HepG2 (cell line): ENCODE results near the gene RPL36. TPM values are rescaled to one million over a fixed set of nuclear protein-coding genes. Genes with fewer than 3 reads are reported as not detected.

Source experiments
- ELF4 ChIP-seq: sonication (generic); formaldehyde crosslinking; IDR thresholded peaks from 2 replicates; pipeline ENCODE4 v1.5.0; 2020; ENCODE audit warnings: missing genetic modification reagents, mild to moderate bottlenecking, moderate library complexity, borderline replicate concordance
- ELK4 ChIP-seq: sonication (generic); formaldehyde crosslinking; IDR thresholded peaks from 2 replicates; pipeline ENCODE4 v1.9.0; 2021; ENCODE audit warnings: missing genetic modification reagents, borderline replicate concordance
- EZH2 ChIP-seq: conservative IDR thresholded peaks from 2 replicates; pipeline ENCODE4 v1.6.1; 2012; ENCODE audit warnings: mild to moderate bottlenecking, low read depth, low read length, moderate library complexity
- FOXK2 ChIP-seq: fragments of 450-650 bp; IDR thresholded peaks from 2 replicates; pipeline ENCODE4 v1.6.1; 2016
- HOXD1 ChIP-seq: sonication (generic); formaldehyde crosslinking; IDR thresholded peaks from 2 replicates; pipeline ENCODE4 v1.5.0; 2020; ENCODE audit warnings: missing genetic modification reagents
- IKZF4 ChIP-seq: sonication (generic); formaldehyde crosslinking; IDR thresholded peaks from 2 replicates; pipeline ENCODE4 v1.5.1; 2020; ENCODE audit warnings: borderline replicate concordance, mild to moderate bottlenecking, low read depth, missing genetic modification reagents; ENCODE audit errors: not compliant biosample characterization
- MYNN ChIP-seq: sonication (generic); formaldehyde crosslinking; IDR thresholded peaks from 2 replicates; pipeline ENCODE4 v1.4.0; 2020; ENCODE audit warnings: mild to moderate bottlenecking, low read depth, missing genetic modification reagents
- NFATC3 ChIP-seq: sonication (generic); formaldehyde crosslinking; IDR thresholded peaks from 2 replicates; pipeline ENCODE4 v1.5.1; 2020; ENCODE audit warnings: mild to moderate bottlenecking, missing genetic modification reagents
- NFRKB ChIP-seq: fragments of 450-650 bp; IDR thresholded peaks from 2 replicates; pipeline ENCODE4 v1.6.1; 2017
- NR2F6 ChIP-seq, 2 experiments: IDR thresholded peaks; 2 replicates each; pipeline ENCODE4 v1.6.1; 2016; ENCODE audit warnings: antibody characterized with exemption in 1 of 2, mild to moderate bottlenecking in 1 of 2
- POLR2AphosphoS2 ChIP-seq: IDR thresholded peaks from 2 replicates; pipeline ENCODE4 v1.6.1; 2011; ENCODE audit warnings: low read depth, low read length, improper control_type of control experiment
- ZBTB39 ChIP-seq: sonication (generic); formaldehyde crosslinking; IDR thresholded peaks from 2 replicates; pipeline ENCODE4 v1.5.0; 2020; ENCODE audit warnings: missing genetic modification reagents
- ZNF136 ChIP-seq: sonication (generic); formaldehyde crosslinking; IDR thresholded peaks from 2 replicates; pipeline ENCODE4 v1.8.1; 2022; ENCODE audit warnings: low read depth, mild to moderate bottlenecking, moderate library complexity, missing genetic modification reagents
- ZNF275 ChIP-seq: sonication (generic); formaldehyde crosslinking; IDR thresholded peaks from 2 replicates; pipeline ENCODE4 v1.8.0; 2022; ENCODE audit warnings: missing genetic modification reagents, mild to moderate bottlenecking, inconsistent platforms, borderline replicate concordance
- ZNF329 ChIP-seq: sonication (generic); formaldehyde crosslinking; IDR thresholded peaks from 2 replicates; pipeline ENCODE4 v1.9.0; 2021; ENCODE audit warnings: low read depth, mild to moderate bottlenecking, missing genetic modification reagents
- ZNF430 ChIP-seq: sonication (generic); formaldehyde crosslinking; IDR thresholded peaks from 2 replicates; pipeline ENCODE4 v1.9.0; 2021; ENCODE audit warnings: mild to moderate bottlenecking, missing genetic modification reagents
- ZSCAN30 ChIP-seq: sonication (generic); formaldehyde crosslinking; IDR thresholded peaks from 2 replicates; pipeline ENCODE4 v1.5.0; 2020; ENCODE audit warnings: mild to moderate bottlenecking, missing genetic modification reagents
- polyA plus RNA-seq, 8 experiments: library from polyadenylated mRNA; depleted of rRNA in 3 of 8; stranded (reverse) in 7 of 8; unstranded in 1 of 8; fragments of >200 nt; fragmentation: Illumina TruSeq in 4 of 8; extraction: Trizol in 4 of 8; gene quantifications; 2 replicates each; pipeline versions ENCODE4 v1.2.1 to v1.2.3, GENCODE V29; 2011 to 2016; ENCODE audit warnings: low read depth in 4 of 8, missing spikeins in 1 of 8, mixed read lengths in 1 of 8; ENCODE audit not compliant: insufficient read depth in 1 of 8
- total RNA-seq, 5 experiments: library from RNA; depleted of rRNA; stranded (reverse); fragments of >200 nt; fragmentation: Illumina TruSeq; extraction: Trizol; gene quantifications; 2 replicates each; pipeline ENCODE4 v1.2.3, GENCODE V29; 2016; ENCODE audit warnings: low read depth in 1 of 5
- TF ChIP-seq, protein P1 (sequence below): sonication (generic); formaldehyde crosslinking; IDR thresholded peaks from 2 replicates; pipeline ENCODE4 v1.8.0; 2022; ENCODE audit warnings: missing genetic modification reagents, mild to moderate bottlenecking, moderate library complexity, borderline replicate concordance
- TF ChIP-seq, protein P2 (sequence below): sonication (generic); formaldehyde crosslinking; IDR thresholded peaks from 2 replicates; pipeline ENCODE4 v1.8.1; 2023; ENCODE audit warnings: mild to moderate bottlenecking, missing genetic modification reagents
- TF ChIP-seq, protein P3 (sequence below): IDR thresholded peaks from 2 replicates; pipeline ENCODE4 v1.6.1; 2016; ENCODE audit warnings: missing genetic modification reagents, missing compliant biosample characterization

Gene RPL36
- total and polyA plus RNA-seq, 2 of the 13 experiments (the other 11 are each of a cell fraction or from before 2014, with no cell fraction given), result 706 to 740 TPM

- TF ChIP-seq ZSCAN30 (CRISPR knock-in tag) (0 out of 2 replicates have a peak, but pooled peaks have one; percentile 68), MYNN (no peak; the same call in 1 of the 2 replicates), NFATC3 (CRISPR knock-in tag) (no peak), IKZF4 (peak; percentile 93), FOXK2 (peak; percentile 35; the same call in 1 of the 2 replicates), ZNF430 (peak; percentile 95), NFRKB (no peak), EZH2 (no peak), HOXD1 (CRISPR knock-in tag) (peak; percentile 79), ELF4 (no peak), ZNF275 (peak; percentile 24; the same call in 1 of the 2 replicates), ZNF136 (CRISPR knock-in tag) (peak; percentile 85), ZBTB39 (0 out of 2 replicates have a peak, but pooled peaks have one; percentile 32), NR2F6 (IDR thresholded peaks at IDR 0.05) (no peak), NR2F6 (CRISPR knock-in tag; IDR thresholded peaks at IDR 0.05) (peak; percentile 41; the same call in 1 of the 2 replicates), POLR2AphosphoS2 (no peak), ZNF329 (CRISPR knock-in tag) (no peak), ELK4 (CRISPR knock-in tag) (0 out of 2 replicates have a peak, but pooled peaks have one; percentile 44)
- TF ChIP-seq, protein P1, sequence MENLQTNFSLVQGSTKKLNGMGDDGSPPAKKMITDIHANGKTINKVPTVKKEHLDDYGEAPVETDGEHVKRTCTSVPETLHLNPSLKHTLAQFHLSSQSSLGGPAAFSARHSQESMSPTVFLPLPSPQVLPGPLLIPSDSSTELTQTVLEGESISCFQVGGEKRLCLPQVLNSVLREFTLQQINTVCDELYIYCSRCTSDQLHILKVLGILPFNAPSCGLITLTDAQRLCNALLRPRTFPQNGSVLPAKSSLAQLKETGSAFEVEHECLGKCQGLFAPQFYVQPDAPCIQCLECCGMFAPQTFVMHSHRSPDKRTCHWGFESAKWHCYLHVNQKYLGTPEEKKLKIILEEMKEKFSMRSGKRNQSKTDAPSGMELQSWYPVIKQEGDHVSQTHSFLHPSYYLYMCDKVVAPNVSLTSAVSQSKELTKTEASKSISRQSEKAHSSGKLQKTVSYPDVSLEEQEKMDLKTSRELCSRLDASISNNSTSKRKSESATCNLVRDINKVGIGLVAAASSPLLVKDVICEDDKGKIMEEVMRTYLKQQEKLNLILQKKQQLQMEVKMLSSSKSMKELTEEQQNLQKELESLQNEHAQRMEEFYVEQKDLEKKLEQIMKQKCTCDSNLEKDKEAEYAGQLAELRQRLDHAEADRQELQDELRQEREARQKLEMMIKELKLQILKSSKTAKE (CRISPR knock-in tag), result peak; percentile 56; the same call in 1 of the 2 replicates
- TF ChIP-seq, protein P2, sequence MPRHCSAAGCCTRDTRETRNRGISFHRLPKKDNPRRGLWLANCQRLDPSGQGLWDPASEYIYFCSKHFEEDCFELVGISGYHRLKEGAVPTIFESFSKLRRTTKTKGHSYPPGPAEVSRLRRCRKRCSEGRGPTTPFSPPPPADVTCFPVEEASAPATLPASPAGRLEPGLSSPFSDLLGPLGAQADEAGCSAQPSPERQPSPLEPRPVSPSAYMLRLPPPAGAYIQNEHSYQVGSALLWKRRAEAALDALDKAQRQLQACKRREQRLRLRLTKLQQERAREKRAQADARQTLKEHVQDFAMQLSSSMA (CRISPR knock-in tag), result peak; percentile 68; the same call in 1 of the 2 replicates
- TF ChIP-seq, protein P3, sequence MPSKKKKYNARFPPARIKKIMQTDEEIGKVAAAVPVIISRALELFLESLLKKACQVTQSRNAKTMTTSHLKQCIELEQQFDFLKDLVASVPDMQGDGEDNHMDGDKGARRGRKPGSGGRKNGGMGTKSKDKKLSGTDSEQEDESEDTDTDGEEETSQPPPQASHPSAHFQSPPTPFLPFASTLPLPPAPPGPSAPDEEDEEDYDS, result peak; percentile 89
Observed at GRCh38 chr19:5719961-5720790, 30.1 kb downstream of the RPL36 start, which contains the start of the genes CATSPERD and LONP1 (continued).
